Pons (tissue), 1 donor: Measurements from ENCODE around the gene ACTL7B.
"Not testable (repeated sequence)": the region's sequence is repeated elsewhere in the genome, so short reads cannot be mapped to it uniquely, and the experiment has no call there.

Experiments
- DNase-seq: peaks from one replicate; pipeline ENCODE4 v3.0.0-alpha.2; 2016; ENCODE audit warnings: low spot score

Gene ACTL7B

GRCh38 chr9:108844391-108844790 is 11.4 kb downstream of the ACTL7B start:
- no peak for DNase-seq

- DNase-seq = no peak
Measured at GRCh38 chr9:108842610-108843295, 13.0 kb downstream of the ACTL7B start.

GRCh38 chr9:108839561-108839960 is 16.2 kb downstream of the ACTL7B start:
- DNase-seq = not testable (repeated sequence)

GRCh38 chr9:108838017-108838416 is 17.8 kb downstream of the ACTL7B start:
- DNase-seq = no peak

GRCh38 chr9:108837530-108837929 is 18.3 kb downstream of the ACTL7B start:
- DNase-seq = no peak

GRCh38 chr9:108836781-108837180 is 19.0 kb downstream of the ACTL7B start:
- no peak for DNase-seq

- DNase-seq = no peak
Measured at GRCh38 chr9:108836319-108836718, 19.5 kb downstream of the ACTL7B start.

GRCh38 chr9:108835831-108836230 is 20.0 kb downstream of the ACTL7B start:
- no peak for DNase-seq

- DNase-seq = peak; percentile 20
Measured at GRCh38 chr9:108834959-108835665, 20.7 kb downstream of the ACTL7B start.

- DNase-seq = no peak
Measured at GRCh38 chr9:108832179-108832500, 23.6 kb downstream of the ACTL7B start.

GRCh38 chr9:108831496-108832178 is 24.1 kb downstream of the ACTL7B start:
- no peak for DNase-seq

GRCh38 chr9:108830272-108830671 is 25.5 kb downstream of the ACTL7B start:
- no peak for DNase-seq

GRCh38 chr9:108823829-108824228 is 32.0 kb downstream of the ACTL7B start:
- no peak for DNase-seq

- DNase-seq = peak; percentile 44
Measured at GRCh38 chr9:108816037-108816436, 39.7 kb downstream of the ACTL7B start.

- DNase-seq = no peak
Measured at GRCh38 chr9:108815156-108815555, 40.6 kb downstream of the ACTL7B start.

- DNase-seq = peak; percentile 53
Measured at GRCh38 chr9:108813951-108814601, 41.7 kb downstream of the ACTL7B start.

- DNase-seq = no peak
Measured at GRCh38 chr9:108812396-108813025, 43.3 kb downstream of the ACTL7B start.

GRCh38 chr9:108811944-108812343 is 43.8 kb downstream of the ACTL7B start:
- no peak for DNase-seq

GRCh38 chr9:108809269-108809668 is 46.5 kb downstream of the ACTL7B start:
- DNase-seq = no peak
